MCF 10A (cell line): Measurements from ENCODE around the gene COX14. TPM values are rescaled to one million over a fixed set of nuclear protein-coding genes. Genes with fewer than 3 reads are reported as not detected.
"Not testable (repeated sequence)": the region's sequence is repeated elsewhere in the genome, so short reads cannot be mapped to it uniquely, and the experiment has no call there.

Experiments
- BruUV-seq: library from RNA; stranded (reverse); fragments of 400-500 nt; replicated peaks from 2 replicates; lab custom pipeline; 2021; lab: Mats Ljungman, UMichigan
- CTCF ChIA-PET: fragments of 300-600 bp; sonication (Branson Sonifier 250); formaldehyde crosslinking; extraction: SDS; loops from one replicate; lab custom pipeline; 2021; ENCODE audit warnings: antibody characterized with exemption, inconsistent platforms; lab: Yijun Ruan, JAX
- POLR2A ChIA-PET: fragments of 300-600, 350-650 bp; sonication (Branson Sonifier 250); formaldehyde crosslinking; extraction: SDS; loops from one replicate; lab custom pipeline; 2020; ENCODE audit warnings: antibody characterized with exemption, inconsistent platforms; lab: Yijun Ruan, JAX
- DNase-seq: peaks from one replicate; pipeline ENCODE4 v3.0.0-alpha.2; 2018; ENCODE audit not compliant: unreplicated experiment
- H3K27ac Mint-ChIP-seq: one replicate; pipeline ENCODE4 v1.8.0; 2022; ENCODE audit warnings: mild to moderate bottlenecking, low read depth, mixed read lengths; ENCODE audit not compliant: unreplicated experiment
- H3K27me3 Mint-ChIP-seq: one replicate; pipeline ENCODE4 v1.8.0; 2022; ENCODE audit warnings: mixed read lengths; ENCODE audit not compliant: insufficient read depth, unreplicated experiment
- H3K36me3 Mint-ChIP-seq: one replicate; pipeline ENCODE4 v1.8.0; 2022; ENCODE audit warnings: mild to moderate bottlenecking, moderate library complexity, mixed read lengths; ENCODE audit not compliant: insufficient read depth, unreplicated experiment
- H3K4me1 Mint-ChIP-seq: one replicate; pipeline ENCODE4 v1.8.0; 2022; ENCODE audit warnings: mixed read lengths; ENCODE audit not compliant: insufficient read depth, unreplicated experiment
- H3K4me3 Mint-ChIP-seq: one replicate; pipeline ENCODE4 v1.8.0; 2022; ENCODE audit warnings: mild to moderate bottlenecking, moderate library complexity, mixed read lengths; ENCODE audit not compliant: unreplicated experiment
- H3K9me3 Mint-ChIP-seq: one replicate; pipeline ENCODE4 v1.8.0; 2022; ENCODE audit warnings: mixed read lengths; ENCODE audit not compliant: unreplicated experiment
- CTCF ChIP-seq: fragments of 200-600 bp; IDR thresholded peaks from one replicate; pipeline ENCODE4 v1.8.0; 2022; ENCODE audit warnings: antibody characterized with exemption, mild to moderate bottlenecking; ENCODE audit not compliant: unreplicated experiment
- intact Hi-C: fragments of 100-400 bp; cut with micrococcal nuclease; formaldehyde crosslinking; loops from 2 replicates; pipeline ENCODE4 v1.14.1; 2022
- total RNA-seq: library from RNA; stranded (reverse); gene quantifications from 2 replicates; pipeline ENCODE4 v1.2.3, GENCODE V29; 2022

The COX14 gene
- total RNA-seq, 1 experiment from 2014 or later = 43.6 TPM

- CTCF ChIA-PET = interaction anchor here (0.6 to 11.7 kb wide), 8 partner anchors 12 to 116 kb away, joined by 3 to 232 read pairs (median 4); partner anchors contain the start of genes COX14 and GPD1
- H3K36me3 Mint-ChIP-seq = peaks cover 18% of the 10 kb centered on the region
- H3K4me3 Mint-ChIP-seq = peak overlapping the region; percentile 67
- H3K9me3 Mint-ChIP-seq = no peaks in the 10 kb centered on the region
- H3K4me1 Mint-ChIP-seq = peaks cover 28% of the 10 kb centered on the region
- no peak for TF ChIP-seq CTCF
- DNase-seq = no peak
- H3K27ac Mint-ChIP-seq = peak overlapping the region; percentile 68
- POLR2A ChIA-PET = interaction anchor here (2.0 to 4.4 kb wide), 2 partner anchors 28 to 116 kb away, joined by 6 to 70 read pairs; partner anchors contain the start of gene COX14
- no peaks in the 10 kb centered on the region for H3K27me3 Mint-ChIP-seq
- no TSS peak for BruUV-seq
- intact Hi-C loops = no loop called here
These were observed 28.7 kb upstream of the COX14 start for GRCh38 chr12:50083301-50083700.

- peaks cover 26% of the 10 kb centered on the region for H3K36me3 Mint-ChIP-seq
- peak overlapping the region; percentile 90 for H3K27ac Mint-ChIP-seq
- H3K4me3 Mint-ChIP-seq = peak overlapping the region; percentile 87
- DNase-seq, intact Hi-C loops, BruUV-seq, H3K9me3 Mint-ChIP-seq, H3K27me3 Mint-ChIP-seq: not testable (repeated sequence)
- ChIA-PET POLR2A (interaction anchor here (0.5 to 4.4 kb wide), 16 partner anchors 8 to 910 kb away, joined by 3 to 70 read pairs (median 4); partner anchors contain the start of genes BCDIN3D, CERS5, COX14 and GPD1), CTCF (interaction anchor here (0.6 to 11.7 kb wide), 22 partner anchors 8 to 1678 kb away, joined by 3 to 232 read pairs (median 4); partner anchors contain the start of genes CERS5, COX14 and GPD1)
- H3K4me1 Mint-ChIP-seq = peaks cover 33% of the 10 kb centered on the region
These were observed 27.6 kb upstream of the COX14 start for GRCh38 chr12:50084409-50084774.

- Mint-ChIP-seq H3K27me3 (no peaks in the 10 kb centered on the region), H3K36me3 (peaks cover 32% of the 10 kb centered on the region), H3K4me1 (peaks cover 33% of the 10 kb centered on the region), H3K27ac (peak within 1 kb of the TSS; percentile 90), H3K4me3 (peak within 1 kb of the TSS; percentile 87), H3K9me3 (no peaks in the 10 kb centered on the region)
- ChIA-PET POLR2A (interaction anchor here (0.5 to 4.4 kb wide), 17 partner anchors 9 to 909 kb away, joined by 3 to 70 read pairs (median 4); partner anchors contain the start of genes ATF1, BCDIN3D, CERS5 and COX14), CTCF (interaction anchor here (0.6 to 11.7 kb wide), 23 partner anchors 9 to 467 kb away, joined by 3 to 232 read pairs (median 4); partner anchors contain the start of genes CERS5, COX14 and GPD1)
- intact Hi-C loops = no loop called here
- TSS peak; percentile 77 for BruUV-seq
- no peak for TF ChIP-seq CTCF
- peak; percentile 90 for DNase-seq
These were observed 27.0 kb upstream of the COX14 start, which contains the start of gene SMARCD1 for GRCh38 chr12:50084775-50085614. Gene SMARCD1 (plus strand): TSS chr12:50085342. CDS start chr12:50085370, 28 bp downstream.

GRCh38 chr12:50085615-50086072, 26.4 kb upstream of the COX14 start:
- Mint-ChIP-seq H3K27ac (peak overlapping the region; percentile 90), H3K4me1 (peaks cover 33% of the 10 kb centered on the region), H3K27me3 (no peaks in the 10 kb centered on the region), H3K4me3 (peak overlapping the region; percentile 87), H3K9me3 (no peaks in the 10 kb centered on the region), H3K36me3 (peaks cover 38% of the 10 kb centered on the region)
- no TSS peak for BruUV-seq
- POLR2A ChIA-PET = interaction anchor here (0.6 to 4.4 kb wide), 11 partner anchors 10 to 678 kb away, joined by 3 to 70 read pairs (median 6); partner anchors contain the start of genes ATF1, CERS5, COX14 and GPD1
- TF ChIP-seq CTCF = no peak
- CTCF ChIA-PET = interaction anchor here (1.0 to 11.7 kb wide), 8 partner anchors 9 to 308 kb away, joined by 3 to 232 read pairs (median 8); partner anchors contain the start of genes CERS5, COX14 and GPD1
- DNase-seq = no peak
- intact Hi-C loops = no loop called here
